Renal cortex interstitium (tissue), 15 donors: Measurements from ENCODE around the gene TAC1. TPM values are rescaled to one million over a fixed set of nuclear protein-coding genes. Genes with fewer than 3 reads are reported as not detected.
A peak's percentile ranks its signal among the peaks of the same experiment; 100 is the strongest.

Source experiments
- DNase-seq, 11 donors: peaks; one replicate each; pipeline ENCODE4 v3.0.0-alpha.2; 2013; ENCODE audit warnings: low read depth in 9 of 11, low spot score in 4 of 11; ENCODE audit errors: extremely low read depth in 1 of 11
- long read RNA-seq, 16 experiments: transcript quantifications; one replicate each; lab custom pipeline, GENCODE V29; 2026
- polyA plus RNA-seq, 3 donors: library from polyadenylated mRNA; unstranded; fragments of 120-200 nt; gene quantifications; one replicate each; pipeline ENCODE4 v1.2.1, GENCODE V29; 2013; ENCODE audit not compliant: insufficient read length in 3 of 3

The TAC1 gene, protein sequence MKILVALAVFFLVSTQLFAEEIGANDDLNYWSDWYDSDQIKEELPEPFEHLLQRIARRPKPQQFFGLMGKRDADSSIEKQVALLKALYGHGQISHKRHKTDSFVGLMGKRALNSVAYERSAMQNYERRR
- under 1 TPM; 0.89 to 0.95 (median 0.89) TPM for polyA plus RNA-seq
- long read RNA-seq, donor 1, partial matches to known transcripts = 0 of 1 reads
- long read RNA-seq, donor 1, other reads (novel, unspliced or antisense) = 0 of 1 reads
- long read RNA-seq, donor 2 = 0 reads
- long read RNA-seq, donor 3 = 0 reads
- long read RNA-seq, donor 4 = 0 reads
- long read RNA-seq, donor 5 = 0 reads
- long read RNA-seq, donor 6 = 0 reads
- long read RNA-seq, donor 7 = 0 reads
- long read RNA-seq, donor 8 = 0 reads
- long read RNA-seq, donor 9 = 0 reads
- long read RNA-seq, donor 10, partial matches to known transcripts = 0 of 2 reads
- long read RNA-seq, donor 10, other reads (novel, unspliced or antisense) = 0 of 2 reads
- long read RNA-seq, donor 11 = 0 reads
- long read RNA-seq, donor 12 = 0 reads
- long read RNA-seq, donor 13 = 0 reads
- long read RNA-seq, donor 14 = 0 reads
- long read RNA-seq, donor 15 = 0 reads
- long read RNA-seq, donor 16, partial matches to known transcripts = 0 of 1 reads
- long read RNA-seq, donor 16, other reads (novel, unspliced or antisense) = 0 of 1 reads

DNA sequence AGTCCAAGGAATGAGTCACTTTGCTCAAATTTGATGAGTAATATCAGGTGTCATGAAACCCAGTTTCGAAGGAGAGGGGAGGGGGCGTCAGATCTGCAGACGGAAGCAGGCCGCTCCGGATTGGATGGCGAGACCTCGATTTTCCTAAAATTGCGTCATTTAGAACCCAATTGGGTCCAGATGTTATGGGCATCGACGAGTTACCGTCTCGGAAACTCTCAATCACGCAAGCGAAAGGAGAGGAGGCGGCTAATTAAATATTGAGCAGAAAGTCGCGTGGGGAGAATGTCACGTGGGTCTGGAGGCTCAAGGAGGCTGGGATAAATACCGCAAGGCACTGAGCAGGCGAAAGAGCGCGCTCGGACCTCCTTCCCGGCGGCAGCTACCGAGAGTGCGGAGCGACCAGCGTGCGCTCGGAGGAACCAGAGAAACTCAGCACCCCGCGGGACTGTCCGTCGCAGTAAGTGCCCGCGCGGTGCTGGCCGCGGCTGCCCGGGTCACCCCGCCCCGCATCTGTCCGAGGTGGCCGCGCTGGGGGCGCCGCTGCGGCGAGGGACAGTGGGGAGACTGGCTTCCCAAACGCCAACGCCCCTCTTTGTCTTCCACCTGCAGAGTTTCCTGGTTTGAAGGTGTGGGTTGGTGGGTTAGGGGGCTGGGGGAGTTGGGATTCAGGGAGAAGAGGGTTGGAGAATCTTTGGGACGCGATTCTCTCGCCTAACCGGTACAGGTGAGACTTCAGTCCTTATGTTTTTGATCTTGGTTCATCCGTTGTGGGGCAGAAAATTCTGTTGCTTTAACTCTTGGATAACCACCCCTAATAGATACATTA is at the start of gene TAC1:
Gene TAC1, plus strand, starts transcription at position 351 of the 829 bp plus-strand sequence. CDS start 527 bp downstream, outside the sequence.
- peak in 1 of 11 donors; percentile 9 for DNase-seq

DNA sequence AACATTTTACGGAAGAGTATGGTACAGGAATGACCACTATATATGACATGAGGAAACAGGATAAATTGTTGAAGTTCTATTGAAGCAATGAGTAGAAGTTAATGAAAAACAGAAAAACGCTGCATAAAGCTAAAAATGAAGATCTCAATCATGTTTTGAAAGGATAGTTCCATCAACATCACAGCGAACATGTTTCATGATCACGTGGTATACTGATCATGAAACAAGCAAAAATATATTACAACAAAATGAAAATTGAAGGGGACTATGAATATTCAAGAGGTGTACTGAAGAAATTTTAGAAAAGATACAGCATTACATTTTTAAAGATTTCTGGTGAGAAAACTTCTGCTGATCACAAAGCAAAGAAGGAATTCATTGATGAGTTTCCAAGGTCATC is 45.9 kb upstream of the TAC1 start:
- DNase-seq = no peak

DNA sequence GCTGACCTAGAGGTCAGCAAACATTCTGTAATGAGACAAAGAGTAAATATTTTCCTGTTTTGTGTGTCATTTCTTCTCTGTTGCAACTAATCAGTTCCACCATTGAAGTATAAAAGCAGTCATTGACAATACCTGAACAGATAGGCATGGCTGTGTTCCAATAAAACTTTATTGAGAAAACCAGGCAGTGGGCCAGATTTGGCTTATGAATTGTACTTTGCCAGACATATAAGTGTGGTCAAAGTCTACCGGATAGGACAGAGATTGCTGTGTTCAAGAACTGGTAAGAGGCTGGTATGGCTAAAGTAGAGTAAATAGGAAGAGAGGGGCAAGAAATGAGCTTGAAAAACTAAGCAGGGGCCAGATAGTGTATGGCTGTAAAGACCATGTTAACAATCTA is 38.3 kb upstream of the TAC1 start:
- no peak for DNase-seq

DNA sequence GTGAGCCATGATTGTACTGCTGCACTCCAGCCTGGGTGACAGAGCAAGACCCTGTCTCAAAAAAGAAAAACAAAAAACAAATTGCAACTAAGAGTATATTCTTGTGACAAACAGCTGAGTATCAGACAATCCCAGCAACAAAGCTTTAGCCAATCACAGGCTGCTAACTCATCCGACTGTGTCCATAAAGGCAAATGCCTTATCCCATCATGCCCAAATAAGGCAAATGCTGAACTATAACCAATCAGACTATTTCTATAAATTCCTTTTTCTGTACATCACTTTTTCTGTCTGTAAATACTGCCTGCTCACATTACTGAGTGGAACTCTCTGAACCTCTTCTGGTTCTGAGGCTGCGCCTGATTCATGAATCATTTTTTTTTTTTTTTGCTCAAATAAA is 37.5 kb upstream of the TAC1 start:
- DNase-seq = no peak

DNA sequence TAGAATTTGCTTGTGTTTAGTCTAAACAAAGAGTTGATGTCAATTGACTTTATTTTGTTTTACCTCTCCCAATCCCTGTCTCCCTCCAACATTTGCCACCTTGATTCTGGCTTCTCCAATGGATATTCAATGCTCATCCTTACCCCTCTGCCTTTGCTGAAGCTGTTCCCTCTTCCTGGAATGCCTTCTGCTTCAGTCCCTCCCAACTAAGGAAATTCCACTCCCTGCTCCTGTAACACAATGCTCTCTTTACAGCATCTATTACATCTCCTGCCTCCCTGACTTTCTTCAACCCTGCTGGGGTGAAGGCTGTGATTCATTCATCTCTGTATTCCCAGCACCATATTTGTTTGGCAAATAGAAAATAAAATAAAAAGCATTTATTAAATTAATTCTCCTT is 34.5 kb upstream of the TAC1 start:
- DNase-seq = no peak

DNA sequence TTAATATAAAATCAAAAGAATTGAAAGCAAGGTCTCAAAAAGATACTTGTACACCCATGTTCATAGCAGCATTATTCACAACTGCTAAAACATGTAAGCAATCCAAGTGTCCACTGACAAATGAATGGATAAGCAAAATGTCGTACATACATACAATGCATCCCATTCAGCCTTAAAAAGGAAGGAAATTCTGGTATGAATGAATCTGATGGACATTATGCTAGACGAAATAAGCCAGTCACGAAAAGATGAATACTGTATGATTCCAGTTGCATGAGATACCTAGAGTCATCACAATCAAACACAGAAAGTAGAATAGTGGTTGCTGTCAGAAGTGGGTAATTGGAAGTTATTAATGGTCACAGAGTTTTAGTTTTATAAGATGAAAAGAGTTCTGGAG is 9.5 kb upstream of the TAC1 start:
- DNase-seq = no peak

DNA sequence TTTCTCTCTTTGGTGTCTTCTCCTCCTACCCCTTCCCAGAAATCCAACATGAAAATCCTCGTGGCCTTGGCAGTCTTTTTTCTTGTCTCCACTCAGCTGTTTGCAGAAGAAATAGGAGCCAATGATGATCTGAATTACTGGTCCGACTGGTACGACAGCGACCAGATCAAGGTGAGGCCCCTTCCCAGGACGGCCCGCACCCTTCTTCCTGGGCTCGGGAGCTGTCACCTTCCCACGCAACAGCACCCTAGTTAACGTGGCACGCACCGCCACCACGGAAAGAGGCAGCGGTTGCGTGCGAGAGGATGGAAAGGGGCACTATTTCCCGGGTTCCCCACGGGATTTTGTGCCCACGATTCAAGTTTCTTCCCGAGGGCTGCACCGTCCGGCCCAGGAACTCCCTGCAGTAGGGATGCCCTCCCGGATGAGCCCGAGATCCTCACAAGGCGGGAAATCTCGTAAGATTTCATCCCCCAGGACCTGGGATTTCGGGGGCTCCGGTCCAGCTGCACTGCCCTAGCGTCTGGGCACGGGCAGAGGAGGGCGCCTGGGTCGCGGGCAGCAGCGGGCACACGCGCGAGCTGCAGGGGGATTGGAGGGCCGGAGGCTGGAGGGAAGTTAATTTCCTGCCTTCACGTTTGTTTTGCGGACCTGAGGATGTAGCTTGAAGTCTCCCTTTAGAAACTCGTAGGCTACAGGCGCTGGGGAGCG is 834 bp downstream of the TAC1 start:
- DNase-seq = no peak

DNA sequence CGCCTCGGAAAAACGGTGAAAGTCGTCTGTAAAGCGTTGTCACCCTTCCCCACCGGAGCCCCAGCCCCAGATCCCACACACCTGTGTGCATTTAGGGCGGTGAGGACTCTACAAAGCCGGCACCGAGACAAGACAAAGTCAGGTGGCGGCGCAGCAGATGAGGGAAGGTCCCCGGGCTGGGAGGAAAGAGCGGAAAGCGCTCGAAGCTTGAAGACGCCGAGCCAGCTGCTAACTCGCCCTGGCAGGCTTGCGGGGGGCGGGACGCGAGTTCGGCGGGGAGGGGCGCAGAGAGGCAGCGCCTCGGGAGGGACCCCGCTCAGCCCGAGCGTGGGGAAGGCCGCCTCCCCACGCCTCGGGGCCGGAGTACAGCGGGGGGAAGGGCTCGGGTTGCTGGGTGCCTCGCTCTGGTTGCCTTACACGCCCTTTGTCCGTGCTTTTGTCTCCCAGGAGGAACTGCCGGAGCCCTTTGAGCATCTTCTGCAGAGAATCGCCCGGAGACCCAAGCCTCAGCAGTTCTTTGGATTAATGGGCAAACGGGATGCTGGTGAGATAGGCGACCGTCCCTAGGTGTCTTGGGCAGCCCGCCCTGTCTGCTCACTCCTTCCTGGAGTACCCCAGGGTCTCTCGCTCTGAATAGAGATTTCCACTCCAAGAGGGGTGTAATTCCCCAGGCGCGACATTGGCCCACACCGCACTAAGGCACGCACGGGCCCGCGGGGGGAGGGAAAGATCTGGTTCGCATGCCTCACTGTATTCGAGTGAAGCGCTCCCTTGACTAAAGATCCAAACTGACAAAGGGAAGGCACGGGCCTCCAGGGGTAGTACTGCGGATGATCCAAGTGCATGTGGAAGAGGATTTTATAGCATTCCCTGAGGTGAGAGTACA is 1.6 kb downstream of the TAC1 start:
- DNase-seq = no peak

DNA sequence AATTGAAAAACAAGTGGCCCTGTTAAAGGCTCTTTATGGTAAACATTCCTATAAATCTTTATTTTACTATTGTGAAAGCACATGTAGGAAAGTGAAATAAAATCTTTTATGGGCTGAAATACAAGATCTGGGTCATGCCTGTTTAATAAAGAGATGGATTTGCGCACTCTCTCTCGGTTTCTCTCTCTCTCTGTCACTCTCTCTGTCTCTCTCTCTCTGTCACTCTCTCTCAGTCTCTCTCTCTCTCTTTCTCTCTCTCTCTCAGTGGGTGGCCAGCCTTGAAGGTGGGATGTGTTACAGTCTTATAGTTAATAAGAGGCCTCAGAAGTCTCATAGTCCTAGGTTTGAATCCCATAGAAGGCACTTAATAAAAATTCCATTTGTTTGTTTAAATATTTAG is 2.4 kb downstream of the TAC1 start:
- no peak for DNase-seq

DNA sequence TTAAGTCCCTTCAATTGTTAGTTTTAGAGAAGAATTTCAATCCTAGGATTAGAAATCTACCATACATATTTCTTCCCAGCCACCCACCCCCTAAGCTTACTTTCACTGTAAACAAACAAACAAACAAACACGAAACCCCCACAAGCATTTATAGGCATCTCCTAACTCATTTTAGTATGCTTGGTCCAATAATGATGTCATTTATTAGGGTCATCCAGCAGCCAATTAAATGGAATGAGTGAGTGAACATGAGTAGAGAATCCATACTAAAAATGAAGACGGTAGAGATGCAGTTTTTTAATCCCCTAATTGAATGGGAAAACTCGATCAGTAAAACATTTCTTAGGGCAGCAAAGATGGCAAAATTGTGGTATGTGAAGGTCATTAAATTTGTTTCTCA is 3.2 kb downstream of the TAC1 start:
- no peak for DNase-seq

DNA sequence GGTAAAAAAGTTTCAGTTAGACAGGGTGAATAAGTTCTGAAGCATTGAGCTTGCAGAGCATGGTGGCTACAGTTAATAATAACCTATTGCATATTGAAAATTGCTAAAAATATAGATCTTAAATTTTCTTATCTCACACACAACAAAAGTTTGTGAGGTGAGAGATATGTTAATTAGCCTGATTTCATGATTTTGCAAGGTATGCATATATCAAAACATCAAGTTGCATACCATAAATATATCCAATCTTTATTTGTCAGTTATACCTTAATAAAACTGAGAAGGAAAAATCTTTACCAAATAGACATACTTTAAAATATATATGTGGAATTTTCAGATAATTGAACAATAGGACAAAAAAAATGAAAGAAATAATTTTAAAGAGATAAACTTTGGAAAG is 16.6 kb downstream of the TAC1 start:
- DNase-seq = no peak

DNA sequence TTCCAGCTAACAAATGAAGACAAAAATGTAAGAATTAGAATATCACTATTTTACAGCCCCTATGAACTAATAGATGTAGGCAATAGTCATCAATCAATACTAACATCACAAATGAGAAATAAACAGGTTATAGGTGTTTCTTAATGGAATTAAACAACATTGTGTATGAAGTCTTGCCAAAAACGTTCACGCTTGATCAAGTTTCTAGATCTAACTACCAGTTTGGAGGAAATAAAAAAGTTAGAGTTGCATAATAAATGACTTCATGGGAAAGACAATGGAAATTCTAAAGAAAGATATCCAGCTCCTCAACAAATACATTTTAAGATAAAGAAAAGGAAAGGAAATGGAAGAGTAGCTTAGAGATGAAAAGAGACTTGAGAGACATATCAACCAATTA is 19.7 kb downstream of the TAC1 start:
- DNase-seq = no peak

DNA sequence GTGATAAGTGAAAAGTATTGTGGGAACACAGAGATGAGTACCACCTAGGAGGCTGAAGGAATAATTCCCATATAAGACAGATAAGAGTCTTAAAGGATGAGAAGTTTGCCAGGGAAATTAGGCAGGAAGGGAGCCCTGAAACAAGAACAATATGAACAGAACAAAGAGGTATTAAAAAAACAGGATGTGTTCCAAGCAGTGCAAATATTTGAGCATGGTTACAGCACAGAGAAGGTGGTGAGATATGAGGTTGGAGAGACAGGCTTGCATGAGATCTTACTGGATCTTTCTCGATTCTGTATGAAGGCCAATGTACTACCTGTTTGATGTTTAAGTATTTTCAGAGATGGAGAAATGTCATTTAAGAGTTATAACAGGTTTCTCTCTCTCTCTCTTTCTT is 20.3 kb downstream of the TAC1 start:
- DNase-seq = no peak

DNA sequence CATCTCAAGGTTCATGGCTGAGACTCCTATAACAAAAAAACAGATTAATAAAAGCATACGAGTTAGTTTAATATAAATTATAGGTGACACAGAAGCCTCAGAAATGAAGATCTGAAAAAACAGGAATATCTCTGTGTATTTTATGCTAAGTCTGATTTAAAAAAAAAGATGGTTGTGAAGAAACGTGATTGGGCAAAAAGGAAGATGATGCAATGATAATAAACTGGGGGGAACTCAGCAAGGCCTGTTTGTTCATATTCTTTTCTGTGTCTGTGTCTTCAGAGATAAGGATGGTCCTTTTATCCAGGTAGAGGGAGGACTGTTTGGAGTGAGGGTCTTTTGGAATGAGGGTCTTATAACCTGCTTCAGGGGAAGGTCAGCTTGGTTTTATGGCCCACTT is 25.9 kb downstream of the TAC1 start:
- DNase-seq = no peak

DNA sequence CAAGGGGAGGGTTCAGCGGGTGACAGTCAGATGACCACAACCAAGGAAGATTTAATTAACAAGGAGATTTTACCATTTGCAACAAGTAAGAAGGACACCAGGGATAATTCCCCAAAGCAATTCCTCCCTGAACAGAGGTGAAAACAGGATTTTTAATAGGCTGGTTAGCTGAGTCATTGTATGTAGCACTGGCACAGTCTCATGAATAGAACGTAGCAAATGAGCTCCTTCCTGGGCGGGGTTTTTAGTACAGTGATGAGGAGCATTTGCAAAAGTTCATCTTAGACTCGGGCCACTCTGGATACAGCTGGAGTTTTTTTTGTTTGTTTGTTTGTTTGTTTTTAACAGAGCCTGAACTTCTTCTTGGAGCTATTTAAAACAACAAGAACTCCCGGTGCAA is 39.0 kb downstream of the TAC1 start:
- DNase-seq = no peak

DNA sequence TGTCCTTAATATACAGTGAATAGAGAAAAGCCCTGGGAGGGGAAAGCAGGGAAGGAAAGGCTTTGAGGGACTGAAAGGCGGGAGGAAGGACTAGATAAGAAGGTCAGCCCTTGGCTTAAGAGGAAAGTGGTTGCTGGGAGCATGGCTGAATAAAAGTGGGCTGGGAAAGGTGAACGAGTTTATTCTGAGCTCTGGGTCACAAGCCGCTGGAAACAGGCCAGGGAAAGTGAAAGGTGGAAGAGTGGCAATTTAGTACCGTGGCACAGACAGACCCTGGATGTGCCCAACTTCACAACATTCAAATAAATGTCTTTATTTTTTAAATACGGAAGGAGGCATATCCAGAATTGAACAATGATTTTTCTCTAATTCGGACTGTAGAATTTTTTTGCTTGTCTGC is 39.7 kb downstream of the TAC1 start:
- no peak for DNase-seq

DNA sequence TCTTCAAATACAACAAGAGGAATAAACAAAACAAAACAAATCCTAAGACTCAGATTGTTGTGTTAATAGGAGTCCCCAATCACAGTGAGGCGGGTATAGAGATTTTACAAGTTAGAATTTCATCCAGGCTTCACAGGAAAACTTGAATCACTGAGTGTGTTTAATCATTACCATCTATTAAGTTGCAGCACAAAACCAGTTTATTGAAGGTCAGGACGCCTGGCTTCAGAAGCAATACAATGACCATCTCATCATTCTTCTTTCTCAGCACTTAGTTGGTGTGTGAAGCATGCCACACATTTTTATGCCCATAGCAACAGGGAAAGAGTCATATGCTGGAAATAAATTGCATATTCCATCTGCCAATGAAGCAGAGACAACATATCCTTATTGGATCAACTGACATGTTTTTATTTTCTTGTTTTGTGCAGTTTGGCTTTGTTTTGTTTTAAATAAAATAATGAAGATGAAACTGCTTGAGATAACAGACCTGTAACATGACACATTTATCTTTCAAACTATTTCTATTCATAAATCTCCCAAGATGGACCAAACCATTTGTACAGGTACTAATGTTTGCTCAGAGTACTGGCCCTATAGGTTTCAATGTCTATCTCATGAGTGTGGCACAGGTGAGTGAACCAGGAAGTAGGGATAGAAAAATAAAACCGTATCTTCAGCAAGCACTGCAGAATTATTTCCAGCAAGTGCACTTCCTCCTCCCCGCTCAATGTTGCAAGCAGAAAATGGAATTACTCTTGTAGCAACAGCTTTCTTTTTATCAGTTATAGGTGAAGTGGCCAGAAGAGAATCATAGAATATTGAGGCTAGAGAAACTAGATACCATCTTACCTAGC is 40.4 kb downstream of the TAC1 start:
- no peak for DNase-seq
